HEK293T (cell line): ENCODE measurements around the gene MLYCD.

Experiments
- CTCF ChIA-PET: fragments of 350-600 bp; formaldehyde crosslinking; extraction: SDS; loops from one replicate; lab custom pipeline; 2021; ENCODE audit warnings: antibody characterized with exemption, inconsistent platforms; lab: Yijun Ruan, JAX
- POLR2A ChIA-PET: fragments of 350-600 bp; formaldehyde crosslinking; extraction: SDS; loops from one replicate; lab custom pipeline; 2020; ENCODE audit warnings: antibody characterized with exemption, inconsistent platforms; lab: Yijun Ruan, JAX
- DNase-seq: peaks from one replicate; pipeline ENCODE4 v3.0.0; 2012; ENCODE audit warnings: mixed read lengths; ENCODE audit errors: extremely low spot score
- ARNT ChIP-seq: fragments of 450-650 bp; IDR thresholded peaks from 2 replicates; pipeline ENCODE4 v1.6.1; 2017; ENCODE audit warnings: mild to moderate bottlenecking
- BHLHE40 ChIP-seq: fragments of 450-650 bp; IDR thresholded peaks from 2 replicates; pipeline ENCODE4 v1.6.1; 2016; ENCODE audit warnings: mild to moderate bottlenecking, moderate library complexity, borderline replicate concordance
- CTBP1 ChIP-seq: fragments of 450-650 bp; IDR thresholded peaks from 2 replicates; pipeline ENCODE4 v1.6.1; 2016; ENCODE audit warnings: borderline replicate concordance
- ELF4 ChIP-seq: fragments of 450-650 bp; IDR thresholded peaks from 2 replicates; pipeline ENCODE4 v1.6.1; 2017; ENCODE audit warnings: antibody characterized with exemption
- FOXA1 ChIP-seq: fragments of 450-650 bp; IDR thresholded peaks from 2 replicates; pipeline ENCODE4 v1.6.1; 2016; ENCODE audit warnings: mild to moderate bottlenecking
- FOXK2 ChIP-seq: fragments of 450-650 bp; IDR thresholded peaks from 2 replicates; pipeline ENCODE4 v1.6.1; 2016; ENCODE audit warnings: mild to moderate bottlenecking
- FOXM1 ChIP-seq: fragments of 450-650 bp; IDR thresholded peaks from 2 replicates; pipeline ENCODE4 v1.6.1; 2017; ENCODE audit warnings: mild to moderate bottlenecking, borderline replicate concordance
- HDGF ChIP-seq: fragments of 450-650 bp; IDR thresholded peaks from 2 replicates; pipeline ENCODE4 v1.6.1; 2017; ENCODE audit warnings: antibody characterized with exemption, borderline replicate concordance
- L3MBTL2 ChIP-seq: fragments of 450-650 bp; conservative IDR thresholded peaks from 2 replicates; pipeline ENCODE4 v1.6.1; 2016; ENCODE audit warnings: mild to moderate bottlenecking
- LEF1 ChIP-seq: fragments of 450-650 bp; IDR thresholded peaks from 2 replicates; pipeline ENCODE4 v1.6.1; 2017; ENCODE audit warnings: mild to moderate bottlenecking, borderline replicate concordance
- NFRKB ChIP-seq: fragments of 450-650 bp; IDR thresholded peaks from 2 replicates; pipeline ENCODE4 v1.6.1; 2016; ENCODE audit warnings: mild to moderate bottlenecking, moderate library complexity
- PKNOX1 ChIP-seq: fragments of 450-650 bp; IDR thresholded peaks from 2 replicates; pipeline ENCODE4 v1.6.1; 2016
- SP1 ChIP-seq: fragments of 450-650 bp; IDR thresholded peaks from 2 replicates; pipeline ENCODE4 v1.6.1; 2017
- SUZ12 ChIP-seq: fragments of 450-650 bp; IDR thresholded peaks from 2 replicates; pipeline ENCODE4 v1.6.1; 2016; ENCODE audit warnings: mild to moderate bottlenecking
- TARDBP ChIP-seq: fragments of 450-650 bp; IDR thresholded peaks from 2 replicates; pipeline ENCODE4 v1.6.1; 2016
- ZNF384 ChIP-seq: fragments of 450-650 bp; IDR thresholded peaks from 2 replicates; pipeline ENCODE4 v1.6.1; 2016

Gene MLYCD

GRCh38 chr16:83952940-83953795 is 54.3 kb downstream of the MLYCD start, which contains the start of gene OSGIN1:
TSS of gene OSGIN1 (plus strand) at chr16:83953240. CDS start at chr16:83957672, 4,432 bp downstream.
- ChIA-PET CTCF (interaction anchor here (0.8 to 2.1 kb wide), 8 partner anchors 11 to 324 kb away, joined by 3 to 14 read pairs (median 3); no protein-coding TSS in a partner anchor), POLR2A (interaction anchor here (1.1 kb wide), 1 partner anchor 27 kb away, joined by 4 read pairs; no protein-coding TSS in a partner anchor)
- DNase-seq = peak; percentile 69
- TF ChIP-seq BHLHE40 (no peak), CTBP1 (no peak), FOXK2 (no peak), HDGF (no peak), SUZ12 (no peak), ZNF384 (no peak), SP1 (no peak), PKNOX1 (no peak), FOXA1 (no peak), FOXM1 (no peak)

DNA sequence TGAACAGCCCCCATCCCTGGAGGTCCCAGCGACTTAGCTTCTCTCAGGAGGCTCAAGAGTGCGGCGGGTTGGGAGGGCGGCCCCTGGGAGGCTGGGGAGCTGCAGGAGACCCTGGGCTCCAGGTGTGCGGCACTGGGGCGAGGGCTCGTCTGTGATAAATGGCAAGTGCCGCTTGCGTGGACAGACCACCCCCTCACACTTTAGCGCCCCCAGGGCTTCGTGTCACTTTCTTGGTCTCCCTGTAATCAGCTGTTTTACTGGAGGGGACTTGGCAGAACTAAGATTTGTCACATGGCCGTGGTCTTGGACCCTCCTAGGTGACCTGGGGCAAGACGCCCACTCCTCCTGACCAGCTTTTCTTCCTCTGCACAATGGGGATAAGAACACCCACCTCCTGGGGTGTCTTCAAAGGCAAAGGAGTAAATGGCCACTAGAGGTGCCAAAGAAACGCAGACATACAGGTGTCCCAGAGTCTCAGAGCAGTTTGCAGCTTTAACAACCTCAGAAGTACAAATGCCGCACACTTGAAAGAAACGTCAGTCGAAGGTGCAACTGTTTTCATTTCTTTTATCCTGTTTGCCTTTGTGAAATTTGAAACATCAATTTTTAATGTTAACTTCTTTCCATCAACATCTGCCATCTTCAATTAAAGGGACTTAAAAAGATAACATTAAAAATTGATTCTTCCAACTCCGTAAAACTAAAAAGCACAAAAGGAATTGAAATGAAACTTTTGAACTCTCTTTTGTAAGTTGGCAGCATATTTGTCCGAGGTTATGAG is 55.1 kb downstream of the MLYCD start:
- ChIA-PET CTCF (interaction anchor here (0.6 to 2.1 kb wide), 10 partner anchors 10 to 1857 kb away, joined by 3 to 14 read pairs (median 3); no protein-coding TSS in a partner anchor), POLR2A (interaction anchor here (1.1 kb wide), 1 partner anchor 27 kb away, joined by 4 read pairs; no protein-coding TSS in a partner anchor)
- no peak for TF ChIP-seq ELF4
- no peak for TF ChIP-seq TARDBP
- TF ChIP-seq LEF1 = no peak
- peak; percentile 57 for DNase-seq

DNA sequence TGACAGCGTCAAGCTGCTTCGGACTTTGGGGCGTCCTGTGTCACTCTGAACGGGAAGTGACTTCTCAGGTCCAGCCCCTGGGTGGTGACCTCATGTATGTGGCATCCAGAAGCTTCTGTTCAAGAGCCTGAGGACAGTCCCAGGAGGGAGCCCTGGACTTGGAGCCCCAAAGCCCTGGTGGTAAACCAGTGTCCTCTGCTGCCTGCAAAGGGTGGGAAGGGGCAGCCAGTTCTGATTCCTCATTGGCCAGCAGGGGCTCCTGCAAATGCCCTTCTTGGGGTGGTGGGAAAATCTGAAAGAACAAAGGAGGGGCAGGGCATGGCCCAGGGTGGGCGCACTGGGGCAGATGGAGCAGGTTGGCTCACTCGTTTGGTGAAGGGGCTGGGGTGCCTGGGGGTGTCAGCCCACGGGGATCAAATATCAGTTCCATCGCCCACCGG is 55.7 kb downstream of the MLYCD start:
- no peak for DNase-seq
- TF ChIP-seq L3MBTL2 (no peak), HDGF (no peak)
- ChIA-PET POLR2A (no interaction called here), CTCF (interaction anchor here (0.6 to 2.1 kb wide), 9 partner anchors 10 to 1858 kb away, joined by 3 to 14 read pairs (median 3); no protein-coding TSS in a partner anchor)

DNA sequence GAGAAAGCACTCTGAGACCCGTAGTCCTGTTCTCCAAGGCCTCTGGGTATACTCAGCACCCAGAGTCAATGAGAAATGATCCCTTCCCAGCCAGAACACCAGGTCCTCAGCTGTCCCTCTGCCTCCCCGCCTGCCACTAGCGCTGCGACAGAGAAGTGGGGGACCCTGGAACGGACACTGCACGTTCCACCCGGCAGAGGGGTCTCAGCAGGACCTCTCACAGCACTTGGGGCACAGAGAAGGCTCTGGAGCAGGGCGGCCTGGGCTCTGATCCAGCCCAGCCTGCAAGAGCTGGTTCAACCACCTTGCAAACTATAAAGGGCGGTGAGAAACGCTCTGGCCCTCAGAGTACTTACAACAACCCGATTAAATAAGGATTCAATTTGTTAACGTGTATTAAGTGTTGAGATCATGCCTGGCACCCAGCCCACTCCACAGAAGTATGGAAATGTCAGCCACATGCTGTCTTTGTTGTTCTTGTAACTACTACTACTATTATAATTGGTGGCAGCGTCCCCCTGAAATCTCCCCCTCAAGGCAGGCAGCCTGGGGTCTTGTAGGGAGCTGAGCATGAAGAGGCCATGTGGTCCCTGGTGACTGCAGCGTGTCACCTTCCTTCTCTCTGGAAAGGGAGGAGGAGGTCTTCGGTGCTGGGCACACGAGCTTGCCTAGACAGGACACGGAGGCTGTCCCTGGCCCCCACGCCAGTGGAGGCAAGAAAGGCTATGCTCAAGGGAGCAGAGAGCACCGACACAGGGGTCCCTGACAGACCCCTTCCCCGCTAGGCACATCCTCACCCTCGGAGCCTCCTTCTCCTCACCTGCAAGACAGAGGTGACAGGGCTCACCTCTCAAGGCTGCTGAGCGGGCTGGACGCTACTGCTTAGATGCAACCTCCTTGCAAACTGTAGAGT is 56.6 kb downstream of the MLYCD start:
- CTCF ChIA-PET = interaction anchor here (3.0 kb wide), 1 partner anchor 109 kb away, joined by 34 read pairs; no protein-coding TSS in a partner anchor
- DNase-seq = no peak
- POLR2A ChIA-PET = no interaction called here
- TF ChIP-seq FOXK2 (no peak), FOXA1 (no peak), ZNF384 (no peak), SUZ12 (no peak), ARNT (no peak), PKNOX1 (no peak), CTBP1 (no peak), LEF1 (no peak), SP1 (no peak), FOXM1 (no peak), L3MBTL2 (no peak), HDGF (no peak), ELF4 (no peak), NFRKB (no peak), BHLHE40 (no peak), TARDBP (no peak)

- ChIA-PET POLR2A (no interaction called here), CTCF (interaction anchor here (0.9 to 3.0 kb wide), 5 partner anchors 85 to 222 kb away, joined by 3 to 34 read pairs (median 4); no protein-coding TSS in a partner anchor)
- TF ChIP-seq SUZ12 (no peak), LEF1 (no peak), FOXK2 (no peak), HDGF (no peak), CTBP1 (no peak), SP1 (no peak), NFRKB (no peak), ELF4 (no peak), BHLHE40 (no peak), TARDBP (no peak), L3MBTL2 (no peak), FOXM1 (no peak), PKNOX1 (no peak), ARNT (no peak), FOXA1 (no peak)
- DNase-seq = peak; percentile 85
Measured at GRCh38 chr16:83956336-83957289, 57.7 kb downstream of the MLYCD start.
